Caco-2 (cell line): ENCODE data around the gene DDX46. TPM values are rescaled to one million over a fixed set of nuclear protein-coding genes. Genes with fewer than 3 reads are reported as not detected.

ENCODE experiments used
- BruUV-seq: library from RNA; stranded (reverse); fragments of 400-500 nt; replicated peaks from 2 replicates; lab custom pipeline; 2021; lab: Mats Ljungman, UMichigan
- CTCF ChIA-PET: fragments of 300-600 bp; sonication (Branson Sonifier 250); formaldehyde crosslinking; loops from one replicate; lab custom pipeline; 2022; ENCODE audit warnings: antibody characterized with exemption; lab: Charles Lee
- POLR2A ChIA-PET: fragments of 300-600 bp; sonication (Branson Sonifier 250); formaldehyde crosslinking; loops from one replicate; lab custom pipeline; 2022; ENCODE audit warnings: antibody characterized with exemption; lab: Charles Lee
- DNase-seq, 2 experiments: peaks; one replicate each; pipeline versions ENCODE4 v3.0.0 to v3.0.0-alpha.2; 2020 to 2022
- H3K27me3 ChIP-seq: replicated peaks from 2 replicates; pipeline ENCODE4 v1.6.0; 2011; ENCODE audit warnings: low read length; ENCODE audit not compliant: control insufficient read depth, insufficient read depth
- H3K36me3 ChIP-seq: 2 replicates; pipeline ENCODE4 v1.5.1; 2011; ENCODE audit warnings: low read length; ENCODE audit not compliant: control insufficient read depth, insufficient read depth
- H3K4me1 ChIP-seq: fragments of 250-450 bp; sonication (Bioruptor Pico); 2 replicates; pipeline ENCODE4 v1.5.1; 2020; ENCODE audit warnings: mild to moderate bottlenecking
- H3K4me3 ChIP-seq: 2 replicates; pipeline ENCODE4 v1.5.1; 2011; ENCODE audit warnings: low read depth, mild to moderate bottlenecking, control low read depth, low read length
- H3K9me3 ChIP-seq: fragments of 250-450 bp; sonication (Bioruptor Pico); 2 replicates; pipeline ENCODE4 v1.5.1; 2020; ENCODE audit warnings: mild to moderate bottlenecking, moderate library complexity
- H3K27ac Mint-ChIP-seq: one replicate; pipeline ENCODE4 v1.8.0; 2022; ENCODE audit warnings: mixed read lengths; ENCODE audit not compliant: unreplicated experiment
- H3K27me3 Mint-ChIP-seq: one replicate; pipeline ENCODE4 v1.8.0; 2022; ENCODE audit warnings: mixed read lengths; ENCODE audit not compliant: insufficient read depth, unreplicated experiment
- H3K36me3 Mint-ChIP-seq: one replicate; pipeline ENCODE4 v1.8.0; 2022; ENCODE audit warnings: mild to moderate bottlenecking, mixed read lengths; ENCODE audit not compliant: insufficient read depth, unreplicated experiment
- H3K4me1 Mint-ChIP-seq: one replicate; pipeline ENCODE4 v1.8.0; 2022; ENCODE audit warnings: low read depth, mixed read lengths; ENCODE audit not compliant: unreplicated experiment
- H3K4me3 Mint-ChIP-seq: one replicate; pipeline ENCODE4 v1.8.0; 2022; ENCODE audit warnings: mild to moderate bottlenecking, moderate library complexity, mixed read lengths; ENCODE audit not compliant: unreplicated experiment
- H3K9me3 Mint-ChIP-seq: one replicate; pipeline ENCODE4 v1.8.0; 2022; ENCODE audit warnings: mixed read lengths; ENCODE audit not compliant: unreplicated experiment
- CTCF ChIP-seq, 2 experiments: fragments of 200-600 bp in 1 of 2; IDR thresholded peaks; 1 replicate in 1 of 2; 2 replicates in 1 of 2; pipeline versions ENCODE4 v1.5.1 to v1.8.0; 2011 to 2022; ENCODE audit warnings: antibody characterized with exemption in 1 of 2, control low read depth in 1 of 2, inconsistent platforms in 1 of 2, low read depth in 1 of 2, low read length in 1 of 2, mild to moderate bottlenecking in 1 of 2, moderate library complexity in 1 of 2; ENCODE audit not compliant: insufficient read depth in 1 of 2, severe bottlenecking in 1 of 2, unreplicated experiment in 1 of 2
- intact Hi-C: fragments of 100-400 bp; cut with micrococcal nuclease; formaldehyde crosslinking; loops from one replicate; pipeline ENCODE4 v1.10.0; 2022; ENCODE audit not compliant: unreplicated experiment
- total RNA-seq: library from RNA; stranded (reverse); gene quantifications from 2 replicates; pipeline ENCODE4 v1.2.3, GENCODE V29; 2022

The DDX46 gene
- total RNA-seq, 1 experiment from 2014 or later = 96.1 TPM

GRCh38 chr5:134738963-134739661 lies 19.5 kb upstream of the DDX46 start:
- Histone ChIP-seq H3K36me3 (no peaks in the 10 kb centered on the region; the same call in 1 of the 2 replicates), H3K27me3 (no peaks in the 10 kb centered on the region), H3K4me3 (peak overlapping the region; percentile 69), H3K4me1 (no peaks in the 10 kb centered on the region), H3K9me3 (no peaks in the 10 kb centered on the region)
- Mint-ChIP-seq H3K4me3 (peak overlapping the region; percentile 99), H3K9me3 (no peaks in the 10 kb centered on the region), H3K27me3 (no peaks in the 10 kb centered on the region), H3K36me3 (peaks cover 17% of the 10 kb centered on the region), H3K4me1 (no peaks in the 10 kb centered on the region), H3K27ac (peak overlapping the region; percentile 91)
- peak in 1 of 2 experiments; percentile 17 for TF ChIP-seq CTCF (IDR thresholded peaks at IDR 0.05; ENCODE audit: insufficient read depth in 1 of 2, low read depth in 1 of 2, low read length in 1 of 2, severe bottlenecking in 1 of 2, unreplicated experiment in 1 of 2)
- POLR2A ChIA-PET = interaction anchor here (0.5 to 1.8 kb wide), 5 partner anchors 10 to 361 kb away, joined by 3 to 8 read pairs (median 3); partner anchors contain the start of genes C5orf24 and DDX46
- DNase-seq = peak; percentile 58 to 65
- intact Hi-C loops = loop anchor here (1.0 to 10.0 kb wide), 6 partner anchors 19 to 564 kb away; partner anchors contain the start of genes C5orf24, DDX46, PCBD2 and SKP1
- CTCF ChIA-PET = interaction anchor here (0.6 to 3.2 kb wide), 9 partner anchors 19 to 328 kb away, joined by 3 to 17 read pairs (median 5); partner anchors contain the start of genes C5orf24, CDKN2AIPNL, DDX46 and PCBD2
- BruUV-seq = no TSS peak

GRCh38 chr5:134741052-134741451 lies 17.5 kb upstream of the DDX46 start:
- CTCF ChIA-PET = interaction anchor here (3.2 kb wide), 1 partner anchor 154 kb away, joined by 16 read pairs; no protein-coding TSS in a partner anchor
- BruUV-seq = no TSS peak
- DNase-seq = no peak
- H3K4me1 Mint-ChIP-seq = no peaks in the 10 kb centered on the region
- POLR2A ChIA-PET = no interaction called here
- no peak overlapping the region for H3K4me3 Mint-ChIP-seq
- Histone ChIP-seq H3K36me3 (no peaks in the 10 kb centered on the region; the same call in 1 of the 2 replicates), H3K27me3 (no peaks in the 10 kb centered on the region), H3K9me3 (no peaks in the 10 kb centered on the region), H3K4me1 (no peaks in the 10 kb centered on the region), H3K4me3 (no peak overlapping the region)
- H3K27ac Mint-ChIP-seq = no peak overlapping the region
- TF ChIP-seq CTCF (IDR thresholded peaks at IDR 0.05; ENCODE audit: insufficient read depth in 1 of 2, low read depth in 1 of 2, low read length in 1 of 2, severe bottlenecking in 1 of 2, unreplicated experiment in 1 of 2) = no peak
- intact Hi-C loops = no loop called here
- no peaks in the 10 kb centered on the region for H3K9me3 Mint-ChIP-seq
- no peaks in the 10 kb centered on the region for H3K27me3 Mint-ChIP-seq
- peaks cover 17% of the 10 kb centered on the region for H3K36me3 Mint-ChIP-seq

GRCh38 chr5:134742134-134742533 lies 16.4 kb upstream of the DDX46 start:
- H3K36me3 ChIP-seq = no peaks in the 10 kb centered on the region; the same call in 1 of the 2 replicates
- no peaks in the 10 kb centered on the region for H3K4me1 Mint-ChIP-seq
- CTCF ChIA-PET = no interaction called here
- no peaks in the 10 kb centered on the region for H3K9me3 ChIP-seq
- BruUV-seq = no TSS peak
- no peaks in the 10 kb centered on the region for H3K27me3 ChIP-seq
- intact Hi-C loops = no loop called here
- no peak for TF ChIP-seq CTCF (IDR thresholded peaks at IDR 0.05; ENCODE audit: insufficient read depth in 1 of 2, low read depth in 1 of 2, low read length in 1 of 2, severe bottlenecking in 1 of 2, unreplicated experiment in 1 of 2)
- no peak overlapping the region for H3K4me3 ChIP-seq
- POLR2A ChIA-PET = interaction anchor here (0.7 kb wide), 1 partner anchor 132 kb away, joined by 3 read pairs; no protein-coding TSS in a partner anchor
- no peaks in the 10 kb centered on the region for H3K27me3 Mint-ChIP-seq
- peaks cover 21% of the 10 kb centered on the region for H3K36me3 Mint-ChIP-seq
- H3K4me3 Mint-ChIP-seq = no peak overlapping the region
- DNase-seq = no peak
- no peak overlapping the region for H3K27ac Mint-ChIP-seq
- no peaks in the 10 kb centered on the region for H3K4me1 ChIP-seq
- H3K9me3 Mint-ChIP-seq = no peaks in the 10 kb centered on the region
